PC-3 (cell line): ENCODE results near the gene SLC15A1.

Experiments
- CTCF ChIP-seq: fragments of 300-600 bp; sonication (generic); conservative IDR thresholded peaks from 2 replicates; pipeline ENCODE4 v1.5.1; 2017; ENCODE audit warnings: antibody characterized with exemption, low read depth, mild to moderate bottlenecking, low read length
- EZH2 ChIP-seq: fragments of 300-600 bp; sonication (generic); IDR thresholded peaks from one replicate; pipeline ENCODE4 v1.6.1; 2017; ENCODE audit warnings: antibody characterized with exemption, mild to moderate bottlenecking, low read length; ENCODE audit not compliant: unreplicated experiment
- EZH2phosphoT487 ChIP-seq: fragments of 300-600 bp; sonication (generic); IDR thresholded peaks from 2 replicates; pipeline ENCODE4 v1.6.1; 2018; ENCODE audit warnings: mild to moderate bottlenecking, antibody characterized with exemption, low read length, borderline replicate concordance

GRCh38 chr13:98740131-98740530, 12.3 kb downstream of the SLC15A1 start:
- no peak for TF ChIP-seq CTCF
- no peak for TF ChIP-seq EZH2
- TF ChIP-seq EZH2phosphoT487: no peak
